ENCODE data around the gene OCSTAMP. TPM values are rescaled to one million over a fixed set of nuclear protein-coding genes. Genes with fewer than 3 reads are reported as not detected.

The OCSTAMP gene
- total RNA-seq, 1 experiment from 2014 or later: not detected

DNA sequence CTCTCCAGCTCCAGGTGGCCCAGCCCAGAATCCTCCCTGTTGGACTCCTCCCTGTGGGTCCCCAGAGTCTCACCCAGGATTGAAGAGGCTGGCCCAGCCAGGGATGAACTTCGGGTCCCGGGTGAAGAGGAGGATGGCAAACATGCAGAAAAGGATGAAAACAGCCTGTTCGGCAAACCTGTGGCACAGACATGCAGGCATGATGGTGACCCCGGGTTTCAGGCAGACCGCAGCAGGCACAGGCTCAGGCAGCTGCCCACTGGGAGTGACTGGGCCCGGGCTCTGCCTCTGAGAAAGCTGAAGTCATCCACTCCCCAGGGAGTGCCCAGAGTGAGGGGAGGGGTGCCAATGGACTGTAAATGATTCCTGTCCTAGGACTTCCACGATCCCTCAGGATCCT lies 37.5 kb upstream of the OCSTAMP start:
- Histone ChIP-seq H3K4me3 (ENCODE audit: low read length) (no peak overlapping the region), H3K27me3 (ENCODE audit: low read length) (no peaks in the 10 kb centered on the region), H3K4me2 (ENCODE audit: low read depth, low read length, poor library complexity, severe bottlenecking) (no peak overlapping the region), H2AFZ (ENCODE audit: low read length) (no peak overlapping the region), H3K9me2 (replicated peaks; ENCODE audit: insufficient read depth, low read length) (no peaks in the 10 kb centered on the region), H3K79me2 (ENCODE audit: low read length) (no peaks in the 10 kb centered on the region), H3K9me3 (ENCODE audit: low read length) (no peaks in the 10 kb centered on the region), H3K4me1 (ENCODE audit: low read length) (no peaks in the 10 kb centered on the region), H3K9ac (ENCODE audit: low read length) (no peak overlapping the region), H3K27ac (ENCODE audit: low read length) (no peak overlapping the region), H4K20me1 (ENCODE audit: insufficient read depth, low read depth, low read length) (no peaks in the 10 kb centered on the region), H3K36me3 (ENCODE audit: insufficient read depth, low read length) (no peaks in the 10 kb centered on the region)
- DNase-seq: no peak

GRCh38 chr20:46586724-46587123 lies 36.3 kb upstream of the OCSTAMP start:
- no peaks in the 10 kb centered on the region for H3K9me2 ChIP-seq (replicated peaks; ENCODE audit: insufficient read depth, low read length)
- H3K9me3 ChIP-seq (ENCODE audit: low read length): no peaks in the 10 kb centered on the region
- H3K27ac ChIP-seq (ENCODE audit: low read length): no peak overlapping the region
- no peaks in the 10 kb centered on the region for H3K27me3 ChIP-seq (ENCODE audit: low read length)
- no peak overlapping the region for H3K4me2 ChIP-seq (ENCODE audit: low read depth, low read length, poor library complexity, severe bottlenecking)
- no peaks in the 10 kb centered on the region for H3K79me2 ChIP-seq (ENCODE audit: low read length)
- no peak overlapping the region for H2AFZ ChIP-seq (ENCODE audit: low read length)
- no peaks in the 10 kb centered on the region for H4K20me1 ChIP-seq (ENCODE audit: insufficient read depth, low read depth, low read length)
- H3K4me1 ChIP-seq (ENCODE audit: low read length): no peaks in the 10 kb centered on the region
- H3K9ac ChIP-seq (ENCODE audit: low read length): no peak overlapping the region
- H3K4me3 ChIP-seq (ENCODE audit: low read length): no peak overlapping the region
- no peaks in the 10 kb centered on the region for H3K36me3 ChIP-seq (ENCODE audit: insufficient read depth, low read length)
- no peak for DNase-seq

GRCh38 chr20:46584508-46584907 lies 34.1 kb upstream of the OCSTAMP start:
- Histone ChIP-seq H3K27me3 (ENCODE audit: low read length) (no peaks in the 10 kb centered on the region), H3K9me2 (replicated peaks; ENCODE audit: insufficient read depth, low read length) (no peaks in the 10 kb centered on the region), H2AFZ (ENCODE audit: low read length) (no peak overlapping the region), H4K20me1 (ENCODE audit: insufficient read depth, low read depth, low read length) (no peaks in the 10 kb centered on the region), H3K4me3 (ENCODE audit: low read length) (no peak overlapping the region), H3K4me2 (ENCODE audit: low read depth, low read length, poor library complexity, severe bottlenecking) (no peak overlapping the region), H3K9ac (ENCODE audit: low read length) (no peak overlapping the region), H3K79me2 (ENCODE audit: low read length) (no peaks in the 10 kb centered on the region), H3K4me1 (ENCODE audit: low read length) (no peaks in the 10 kb centered on the region), H3K36me3 (ENCODE audit: insufficient read depth, low read length) (no peaks in the 10 kb centered on the region), H3K9me3 (ENCODE audit: low read length) (no peaks in the 10 kb centered on the region), H3K27ac (ENCODE audit: low read length) (no peak overlapping the region)
- DNase-seq: no peak

- Histone ChIP-seq H3K4me3 (ENCODE audit: low read length) (no peak overlapping the region), H4K20me1 (ENCODE audit: insufficient read depth, low read depth, low read length) (no peaks in the 10 kb centered on the region), H3K27me3 (ENCODE audit: low read length) (no peaks in the 10 kb centered on the region), H3K9ac (ENCODE audit: low read length) (no peak overlapping the region), H3K9me3 (ENCODE audit: low read length) (no peaks in the 10 kb centered on the region), H3K79me2 (ENCODE audit: low read length) (no peaks in the 10 kb centered on the region), H3K9me2 (replicated peaks; ENCODE audit: insufficient read depth, low read length) (no peaks in the 10 kb centered on the region), H3K27ac (ENCODE audit: low read length) (no peak overlapping the region), H3K4me2 (ENCODE audit: low read depth, low read length, poor library complexity, severe bottlenecking) (no peak overlapping the region), H3K36me3 (ENCODE audit: insufficient read depth, low read length) (no peaks in the 10 kb centered on the region), H3K4me1 (ENCODE audit: low read length) (no peaks in the 10 kb centered on the region), H2AFZ (ENCODE audit: low read length) (no peak overlapping the region)
- DNase-seq: no peak
Measured at GRCh38 chr20:46583411-46584214, 33.2 kb upstream of the OCSTAMP start.

DNA sequence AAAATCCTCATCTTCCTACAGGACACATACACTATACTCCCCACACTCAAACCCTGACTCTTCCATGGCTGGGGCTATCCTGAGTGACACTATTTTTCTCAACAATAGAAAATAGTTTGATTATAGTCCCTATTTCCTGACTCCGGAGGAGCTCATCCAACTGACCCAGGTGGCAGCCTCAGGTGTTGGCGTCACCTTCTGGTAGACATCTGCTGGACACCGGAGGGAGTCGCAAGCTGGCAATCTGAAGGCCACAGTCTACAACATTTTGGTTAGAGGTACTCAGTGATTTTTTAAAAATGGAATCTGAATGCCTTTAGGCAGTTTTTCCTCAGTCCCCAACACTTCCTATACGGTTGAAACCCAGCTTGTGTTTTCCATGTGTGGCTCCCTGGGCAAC lies 32.2 kb upstream of the OCSTAMP start:
- Histone ChIP-seq H3K27ac (ENCODE audit: low read length) (no peak overlapping the region), H3K36me3 (ENCODE audit: insufficient read depth, low read length) (no peaks in the 10 kb centered on the region), H2AFZ (ENCODE audit: low read length) (no peak overlapping the region), H3K9me3 (ENCODE audit: low read length) (no peaks in the 10 kb centered on the region), H3K4me2 (ENCODE audit: low read depth, low read length, poor library complexity, severe bottlenecking) (no peak overlapping the region), H3K4me3 (ENCODE audit: low read length) (no peak overlapping the region), H3K9me2 (replicated peaks; ENCODE audit: insufficient read depth, low read length) (no peaks in the 10 kb centered on the region), H4K20me1 (ENCODE audit: insufficient read depth, low read depth, low read length) (no peaks in the 10 kb centered on the region), H3K27me3 (ENCODE audit: low read length) (no peaks in the 10 kb centered on the region), H3K9ac (ENCODE audit: low read length) (no peak overlapping the region), H3K79me2 (ENCODE audit: low read length) (no peaks in the 10 kb centered on the region), H3K4me1 (ENCODE audit: low read length) (no peaks in the 10 kb centered on the region)
- no peak for DNase-seq

DNA sequence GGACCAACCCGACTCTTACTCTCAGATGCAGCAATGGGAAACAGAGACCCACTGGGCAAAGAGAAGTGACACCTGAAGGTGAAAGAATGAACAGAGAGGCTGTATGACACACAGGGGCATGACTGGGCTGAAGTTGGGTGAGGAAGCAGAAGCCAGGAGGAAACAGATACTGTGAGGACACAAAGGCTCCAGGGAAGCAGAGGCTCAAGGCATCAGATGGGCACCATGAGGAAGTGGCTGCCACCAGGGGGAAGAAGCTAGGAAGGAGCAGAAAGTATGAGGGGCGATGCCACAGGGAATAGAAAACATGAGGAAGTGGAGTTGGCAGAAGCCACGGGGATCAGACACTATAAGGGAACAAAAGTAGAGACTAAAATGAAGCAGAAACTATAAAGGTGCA lies 30.9 kb upstream of the OCSTAMP start:
- Histone ChIP-seq H3K27ac (ENCODE audit: low read length) (no peak overlapping the region), H3K79me2 (ENCODE audit: low read length) (no peaks in the 10 kb centered on the region), H3K4me1 (ENCODE audit: low read length) (no peaks in the 10 kb centered on the region), H3K27me3 (ENCODE audit: low read length) (no peaks in the 10 kb centered on the region), H3K9ac (ENCODE audit: low read length) (no peak overlapping the region), H4K20me1 (ENCODE audit: insufficient read depth, low read depth, low read length) (no peaks in the 10 kb centered on the region), H3K4me3 (ENCODE audit: low read length) (no peak overlapping the region), H3K9me2 (replicated peaks; ENCODE audit: insufficient read depth, low read length) (no peaks in the 10 kb centered on the region), H3K9me3 (ENCODE audit: low read length) (no peaks in the 10 kb centered on the region), H3K36me3 (ENCODE audit: insufficient read depth, low read length) (no peaks in the 10 kb centered on the region), H2AFZ (ENCODE audit: low read length) (no peak overlapping the region), H3K4me2 (ENCODE audit: low read depth, low read length, poor library complexity, severe bottlenecking) (no peak overlapping the region)
- no peak for DNase-seq

DNA sequence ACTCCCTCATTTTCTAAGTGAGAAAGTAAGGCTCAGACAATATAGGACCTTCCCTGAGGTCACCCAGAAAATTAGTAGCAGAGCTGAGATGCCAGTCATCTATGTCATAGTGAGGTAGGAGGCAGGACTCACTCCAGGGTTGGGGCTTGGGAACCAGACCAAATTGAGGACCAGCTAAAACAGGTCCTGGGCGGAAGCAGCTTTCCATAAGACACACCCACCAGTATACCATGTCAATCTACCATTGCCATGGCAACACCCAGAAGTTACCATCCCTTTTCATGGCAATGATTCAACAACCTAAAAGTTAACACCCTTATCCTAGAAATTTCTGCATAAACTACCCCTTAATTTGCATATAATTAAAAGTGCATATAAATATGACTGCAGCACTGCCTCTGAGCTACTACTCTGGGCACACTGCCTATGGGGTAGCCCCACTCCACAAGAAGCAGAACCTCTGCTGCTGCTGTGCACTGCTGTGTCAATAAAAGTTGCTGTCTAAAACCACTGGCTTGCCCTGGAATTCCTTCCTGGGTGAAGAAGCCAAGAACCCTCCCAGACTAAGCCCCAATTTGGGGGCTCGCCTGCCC lies 30.3 kb upstream of the OCSTAMP start:
- H2AFZ ChIP-seq (ENCODE audit: low read length): no peak overlapping the region
- no peaks in the 10 kb centered on the region for H3K9me3 ChIP-seq (ENCODE audit: low read length)
- H3K9ac ChIP-seq (ENCODE audit: low read length): no peak overlapping the region
- no peaks in the 10 kb centered on the region for H3K79me2 ChIP-seq (ENCODE audit: low read length)
- H3K9me2 ChIP-seq (replicated peaks; ENCODE audit: insufficient read depth, low read length): no peaks in the 10 kb centered on the region
- H3K27ac ChIP-seq (ENCODE audit: low read length): no peak overlapping the region
- no peaks in the 10 kb centered on the region for H3K4me1 ChIP-seq (ENCODE audit: low read length)
- no peaks in the 10 kb centered on the region for H3K27me3 ChIP-seq (ENCODE audit: low read length)
- H3K4me2 ChIP-seq (ENCODE audit: low read depth, low read length, poor library complexity, severe bottlenecking): no peak overlapping the region
- no peaks in the 10 kb centered on the region for H4K20me1 ChIP-seq (ENCODE audit: insufficient read depth, low read depth, low read length)
- H3K36me3 ChIP-seq (ENCODE audit: insufficient read depth, low read length): no peaks in the 10 kb centered on the region
- no peak overlapping the region for H3K4me3 ChIP-seq (ENCODE audit: low read length)
- no peak for DNase-seq

DNA sequence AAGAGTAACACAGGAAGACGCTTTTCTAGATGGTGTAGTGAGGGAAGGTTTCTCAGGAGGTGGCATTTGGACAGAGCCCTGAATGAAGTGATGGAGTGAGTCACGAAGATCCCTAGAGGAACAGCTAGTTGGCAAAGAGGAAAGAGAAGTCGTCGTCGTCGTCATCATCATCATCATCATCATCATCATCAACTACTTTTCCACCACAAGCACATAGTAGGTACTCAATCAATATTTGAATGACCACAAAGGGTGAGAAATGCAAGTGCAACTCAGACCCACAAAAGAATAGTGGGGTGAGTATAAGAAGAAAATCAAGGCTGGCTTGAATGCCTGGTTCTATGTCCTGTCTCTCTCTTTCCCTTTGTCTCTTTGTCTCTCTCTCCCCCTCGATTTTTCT lies 28.3 kb upstream of the OCSTAMP start:
- Histone ChIP-seq H3K27me3 (ENCODE audit: low read length) (no peaks in the 10 kb centered on the region), H2AFZ (ENCODE audit: low read length) (no peak overlapping the region), H3K4me1 (ENCODE audit: low read length) (no peaks in the 10 kb centered on the region), H3K79me2 (ENCODE audit: low read length) (no peaks in the 10 kb centered on the region), H3K27ac (ENCODE audit: low read length) (no peak overlapping the region), H3K4me3 (ENCODE audit: low read length) (no peak overlapping the region), H3K9me3 (ENCODE audit: low read length) (no peaks in the 10 kb centered on the region), H3K36me3 (ENCODE audit: insufficient read depth, low read length) (no peaks in the 10 kb centered on the region), H4K20me1 (ENCODE audit: insufficient read depth, low read depth, low read length) (no peaks in the 10 kb centered on the region), H3K9ac (ENCODE audit: low read length) (no peak overlapping the region), H3K4me2 (ENCODE audit: low read depth, low read length, poor library complexity, severe bottlenecking) (no peak overlapping the region), H3K9me2 (replicated peaks; ENCODE audit: insufficient read depth, low read length) (no peaks in the 10 kb centered on the region)
- DNase-seq: no peak

Data from Karpas-422 (cell line).